CD1c-positive myeloid dendritic cell (primary cell): Measurements from ENCODE around the gene TBC1D14.
A peak's percentile ranks its signal among the peaks of the same experiment; 100 is the strongest.
"Not testable (repeated sequence)": the region's sequence is repeated elsewhere in the genome, so short reads cannot be mapped to it uniquely, and the experiment has no call there.

Experiments used
- DNase-seq: peaks from one replicate; pipeline ENCODE4 v3.0.0-alpha.2; 2016; ENCODE audit errors: extremely low spot score

TBC1D14 gene

DNA sequence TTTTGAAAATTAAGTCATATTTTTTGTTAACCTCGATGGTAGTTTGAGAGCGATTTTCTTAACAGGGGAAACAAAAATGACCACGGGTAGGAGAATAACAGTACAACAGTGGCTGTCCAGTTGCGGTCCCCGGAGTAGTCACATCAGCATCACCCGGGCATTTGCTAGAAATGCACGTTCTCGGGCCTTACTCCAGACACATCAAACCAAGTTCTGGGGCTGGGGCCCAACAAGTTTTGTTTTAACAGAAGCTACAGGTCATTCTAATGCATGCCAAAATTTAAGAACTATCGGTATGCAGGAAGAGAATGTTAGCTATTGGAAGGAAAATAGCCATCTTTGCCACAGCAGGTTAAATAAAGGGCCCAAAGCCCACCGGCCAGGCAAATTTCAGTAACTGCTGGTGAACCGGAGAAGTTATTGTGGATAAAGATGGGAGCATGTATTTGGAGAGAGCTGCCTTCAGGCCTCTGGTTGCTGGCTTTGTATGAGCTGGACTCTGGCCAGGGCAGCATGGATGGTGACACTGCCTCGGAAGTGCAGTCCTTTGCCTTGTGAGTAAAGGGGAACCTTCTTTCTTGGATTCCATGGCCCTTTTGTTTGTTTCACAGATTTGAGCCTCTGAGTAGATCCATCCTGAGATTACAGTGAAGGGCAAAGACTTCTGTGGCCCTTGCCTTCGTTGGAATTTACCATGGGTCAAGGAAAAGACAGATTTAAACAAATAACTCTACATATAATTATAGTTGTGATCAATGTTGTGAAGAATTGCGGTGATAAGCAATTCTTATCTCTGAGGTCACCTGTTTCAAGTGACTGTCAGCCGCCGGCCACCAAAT lies 62.1 kb downstream of the TBC1D14 start:
- no peak for DNase-seq

- DNase-seq: no peak
Observed at GRCh38 chr4:6972375-6972650, 62.7 kb downstream of the TBC1D14 start.

- no peak for DNase-seq
Observed at GRCh38 chr4:6972911-6973310, 63.3 kb downstream of the TBC1D14 start.

DNA sequence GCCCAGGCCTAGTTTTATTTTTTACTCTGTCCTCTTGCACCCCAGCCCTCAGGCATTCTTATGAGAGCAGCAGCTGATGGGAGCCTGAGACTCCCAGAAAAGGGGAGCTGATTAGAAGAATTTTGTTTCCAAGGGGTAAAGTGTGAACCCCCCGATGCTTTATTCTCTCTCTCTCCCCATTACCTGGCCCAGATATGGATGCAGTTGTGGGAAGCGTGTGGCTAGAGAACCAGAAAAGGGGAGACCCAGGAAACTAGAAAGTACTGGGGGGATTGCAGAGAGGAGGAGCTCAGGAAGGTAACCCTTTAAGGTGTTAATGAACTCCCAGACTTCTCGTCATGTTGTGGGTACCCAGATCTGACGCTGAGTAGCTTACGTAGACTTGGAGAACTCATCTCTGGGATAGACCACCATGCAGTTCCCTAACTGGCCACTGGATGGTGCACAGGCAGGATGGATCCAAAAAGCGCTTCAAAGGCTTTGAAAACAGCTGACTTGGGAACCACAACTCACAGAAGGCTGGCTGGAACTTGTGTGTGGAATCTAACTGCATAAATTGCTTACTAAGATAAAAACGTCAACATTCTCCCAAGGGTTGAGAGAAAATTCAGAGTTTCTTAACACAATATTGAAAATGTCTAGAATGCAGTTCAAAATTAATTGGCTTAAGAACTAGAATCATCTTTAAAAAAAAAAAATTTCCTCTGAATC lies 64.7 kb downstream of the TBC1D14 start:
- DNase-seq: peak; percentile 84

DNA sequence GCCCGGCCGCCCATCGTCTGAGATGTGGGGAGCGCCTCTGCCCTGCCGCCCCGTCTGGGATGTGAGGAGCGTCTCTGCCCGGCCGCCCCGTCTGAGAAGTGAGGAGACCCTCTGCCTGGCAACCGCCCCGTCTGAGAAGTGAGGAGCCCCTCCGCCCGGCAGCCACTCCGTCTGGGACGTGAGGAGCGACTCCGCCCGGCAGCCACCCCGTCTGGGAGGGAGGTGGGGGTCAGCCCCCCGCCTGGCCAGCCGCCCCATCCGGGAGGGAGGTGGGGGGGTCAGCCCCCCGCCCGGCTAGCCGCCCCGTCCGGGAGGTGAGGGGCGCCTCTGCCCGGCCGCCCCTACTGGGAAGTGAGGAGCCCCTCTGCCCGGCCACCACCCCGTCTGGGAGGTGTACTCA lies 68.2 kb downstream of the TBC1D14 start:
- not testable (repeated sequence) for DNase-seq

DNA sequence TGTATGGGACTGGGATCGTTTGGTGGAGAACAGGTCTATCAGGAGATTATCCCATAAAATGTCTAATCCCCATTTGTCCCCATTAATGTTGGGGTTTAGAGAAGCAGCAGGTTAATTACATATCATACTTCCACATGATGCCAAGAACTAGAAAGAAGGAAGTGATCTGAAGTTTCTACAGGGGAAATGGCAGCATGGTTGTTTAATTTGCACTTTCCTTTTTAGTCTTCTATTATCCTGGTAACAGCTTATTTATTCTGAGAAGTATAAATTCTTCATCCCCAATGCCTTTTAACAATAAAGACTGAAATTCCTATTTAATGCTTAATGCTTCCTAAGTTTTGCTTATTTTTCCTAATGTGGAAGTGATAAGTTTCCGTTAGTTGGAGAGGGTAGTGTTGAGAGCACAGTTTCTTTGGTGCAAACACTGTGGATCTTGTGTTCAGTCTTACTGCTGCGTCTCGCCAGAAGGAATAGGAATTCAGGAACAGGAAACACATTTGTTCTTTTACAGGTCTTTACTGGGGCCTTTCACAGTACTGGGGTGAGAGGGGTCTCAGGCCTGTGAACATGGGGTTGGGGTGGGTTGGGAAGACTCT lies 74.0 kb downstream of the TBC1D14 start:
- DNase-seq: peak; percentile 43

GRCh38 chr4:6984612-6985425 lies 75.2 kb downstream of the TBC1D14 start:
- DNase-seq: no peak

DNA sequence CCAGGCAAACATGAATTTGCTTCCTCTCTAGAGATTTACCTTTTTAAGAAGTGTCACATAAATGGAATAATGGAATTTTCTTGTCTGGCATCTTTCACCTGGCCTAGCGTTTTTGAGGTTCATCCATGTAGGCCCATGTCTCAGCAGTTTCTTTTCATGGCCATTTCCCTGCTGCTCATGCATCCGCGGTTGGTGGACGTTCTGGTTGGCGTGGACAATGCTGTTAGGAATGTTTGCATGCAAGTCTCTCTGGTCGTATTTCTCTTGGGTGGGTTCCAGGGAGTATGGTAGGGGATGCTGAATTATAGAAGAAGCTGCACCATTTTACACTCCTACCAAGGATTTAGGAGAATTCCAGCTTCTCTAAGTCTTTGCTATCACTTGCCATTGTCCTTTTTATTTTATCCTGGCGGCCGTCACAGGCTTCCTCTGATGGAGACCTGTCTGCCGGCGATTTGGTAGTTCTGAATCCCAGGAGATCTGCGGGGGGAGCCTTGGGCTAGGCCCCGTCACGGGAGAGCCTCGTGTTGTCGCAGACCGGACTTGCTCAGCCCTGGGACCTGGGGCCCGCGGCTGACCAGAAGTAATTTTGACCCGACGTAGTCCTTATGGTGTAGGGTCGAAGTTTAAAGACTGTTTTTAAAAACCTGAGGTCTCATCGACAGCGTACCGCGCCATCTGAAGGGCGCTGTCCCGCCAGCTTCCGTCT lies 76.6 kb downstream of the TBC1D14 start:
- no peak for DNase-seq

- peak; percentile 97 for DNase-seq
Observed at GRCh38 chr4:6986781-6987587, 77.4 kb downstream of the TBC1D14 start.

- DNase-seq: no peak
Observed at GRCh38 chr4:6987588-6987961, 77.9 kb downstream of the TBC1D14 start.

GRCh38 chr4:6988016-6988715 lies 78.5 kb downstream of the TBC1D14 start:
- no peak for DNase-seq

GRCh38 chr4:6989331-6989923 lies 79.8 kb downstream of the TBC1D14 start:
- DNase-seq: no peak

- DNase-seq: no peak
Observed at GRCh38 chr4:6990661-6991060, 81.0 kb downstream of the TBC1D14 start.

GRCh38 chr4:6991249-6991648 lies 81.6 kb downstream of the TBC1D14 start:
- DNase-seq: no peak

DNA sequence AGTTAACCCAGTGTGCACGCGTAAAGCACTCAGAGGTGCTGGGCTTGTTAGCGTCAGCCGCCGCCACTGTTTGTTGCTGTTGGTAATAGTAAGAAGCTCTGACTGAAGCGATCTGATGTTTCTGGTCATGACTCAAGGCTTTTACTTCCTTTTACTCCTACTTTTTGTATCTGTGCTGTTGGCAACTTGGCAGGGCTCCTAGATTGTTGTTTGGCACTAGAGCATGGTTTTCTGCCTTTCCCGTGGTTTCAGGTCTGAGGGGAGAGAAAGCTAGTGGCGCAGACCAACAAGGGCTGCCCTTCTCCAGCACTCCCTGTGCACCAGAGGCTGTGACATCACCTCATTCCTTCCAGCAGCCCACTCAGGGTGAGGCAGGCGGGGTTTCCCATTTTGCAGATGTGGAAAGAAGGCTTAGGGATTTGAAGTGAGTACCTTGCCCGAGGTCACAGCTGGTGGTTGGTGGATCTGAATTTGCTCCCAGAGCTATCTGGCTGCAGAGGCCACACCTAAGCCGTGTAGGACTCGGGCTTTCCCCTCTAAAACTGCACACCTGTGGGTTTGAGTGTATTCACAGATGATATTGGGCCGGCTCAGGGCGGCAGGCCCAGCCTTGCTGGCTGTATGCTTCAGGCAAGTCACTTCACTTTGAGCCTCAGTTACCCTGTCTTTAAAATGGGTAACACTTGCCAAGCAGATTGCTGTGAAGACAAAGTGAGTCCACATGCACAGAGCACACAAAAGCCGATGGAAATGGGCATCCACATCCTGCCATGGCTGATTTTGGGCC lies 82.3 kb downstream of the TBC1D14 start:
- peak; percentile 68 for DNase-seq

- no peak for DNase-seq
Observed at GRCh38 chr4:6992728-6993677, 83.4 kb downstream of the TBC1D14 start.

DNA sequence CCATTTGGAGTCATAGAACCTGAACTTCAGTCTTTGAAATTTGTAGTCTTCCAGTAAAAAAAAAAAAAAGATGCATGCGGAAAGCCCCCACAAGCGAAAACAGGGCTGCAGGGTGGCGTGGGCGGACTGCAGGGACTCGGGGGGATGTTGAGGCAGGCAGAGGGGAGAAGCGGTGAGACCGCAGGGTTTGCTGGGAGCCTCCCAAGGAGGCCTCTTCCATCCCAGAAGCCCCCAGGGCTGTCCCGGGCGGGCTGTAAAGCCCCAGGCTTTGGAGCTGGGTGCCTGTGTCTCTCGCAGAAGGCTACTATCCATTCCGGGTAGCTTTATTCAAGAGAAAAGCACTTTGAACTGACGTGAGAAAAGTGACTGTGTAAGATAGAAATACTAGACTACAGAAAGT lies 86.9 kb downstream of the TBC1D14 start:
- DNase-seq: no peak
